HG03025 (cell line): ENCODE measurements around the gene ZNF821.
A peak's percentile ranks its signal among the peaks of the same experiment; 100 is the strongest.
"Not testable (repeated sequence)": the region's sequence is repeated elsewhere in the genome, so short reads cannot be mapped to it uniquely, and the experiment has no call there.

Source experiments
- ATAC-seq: cut with Tn5 transposase; IDR thresholded peaks from one replicate; pipeline ENCODE4 v1.9.1; 2021; ENCODE audit warnings: mild to moderate bottlenecking, moderate library complexity; ENCODE audit not compliant: unreplicated experiment, low FRiP score

The ZNF821 gene, protein sequence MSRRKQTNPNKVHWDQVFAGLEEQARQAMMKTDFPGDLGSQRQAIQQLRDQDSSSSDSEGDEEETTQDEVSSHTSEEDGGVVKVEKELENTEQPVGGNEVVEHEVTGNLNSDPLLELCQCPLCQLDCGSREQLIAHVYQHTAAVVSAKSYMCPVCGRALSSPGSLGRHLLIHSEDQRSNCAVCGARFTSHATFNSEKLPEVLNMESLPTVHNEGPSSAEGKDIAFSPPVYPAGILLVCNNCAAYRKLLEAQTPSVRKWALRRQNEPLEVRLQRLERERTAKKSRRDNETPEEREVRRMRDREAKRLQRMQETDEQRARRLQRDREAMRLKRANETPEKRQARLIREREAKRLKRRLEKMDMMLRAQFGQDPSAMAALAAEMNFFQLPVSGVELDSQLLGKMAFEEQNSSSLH

DNA sequence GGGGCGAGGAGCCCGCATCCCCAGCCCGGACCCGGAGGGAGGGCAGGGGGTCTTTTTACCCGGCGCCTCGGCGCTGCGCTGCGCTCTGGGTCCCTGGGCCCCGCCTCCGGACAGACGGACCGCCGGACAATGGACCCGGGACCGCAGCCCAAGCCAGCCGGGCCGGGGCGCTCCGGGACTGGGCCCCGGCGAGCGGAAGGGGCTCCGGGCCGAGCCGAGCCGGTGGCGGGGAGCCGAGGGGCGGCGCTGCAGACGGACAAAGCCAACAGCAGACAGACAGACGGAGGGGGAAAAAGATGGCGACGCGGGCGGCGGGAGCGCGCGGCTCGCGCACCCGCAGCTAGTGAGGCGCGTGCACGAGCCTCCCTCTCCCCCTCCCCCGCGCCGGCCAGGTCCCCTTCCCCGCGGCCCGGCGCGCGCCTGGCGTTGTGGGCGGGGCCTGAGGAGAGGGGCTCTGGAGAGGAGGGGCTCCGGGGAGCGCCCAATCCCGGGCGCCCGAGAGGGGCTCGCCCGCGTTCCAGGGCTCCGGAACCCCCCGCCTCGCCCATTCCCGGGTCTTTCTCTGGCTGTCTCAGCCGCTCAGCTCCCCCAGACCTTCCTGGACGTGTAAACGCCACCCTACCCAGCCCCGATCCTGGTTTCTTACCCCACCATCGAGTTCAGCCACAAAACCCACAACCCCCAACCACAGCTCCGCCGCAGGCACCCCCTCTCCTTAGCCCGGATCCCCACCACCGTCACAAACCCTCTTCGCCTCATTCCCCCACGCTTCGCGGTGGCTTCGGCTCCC lies at the start of gene ZNF821:
ZNF821 (minus strand) TSS at position 334 of the 790 bp plus-strand sequence. CDS start 4,236 bp downstream, outside the sequence.
- peak; percentile 46 for ATAC-seq

DNA sequence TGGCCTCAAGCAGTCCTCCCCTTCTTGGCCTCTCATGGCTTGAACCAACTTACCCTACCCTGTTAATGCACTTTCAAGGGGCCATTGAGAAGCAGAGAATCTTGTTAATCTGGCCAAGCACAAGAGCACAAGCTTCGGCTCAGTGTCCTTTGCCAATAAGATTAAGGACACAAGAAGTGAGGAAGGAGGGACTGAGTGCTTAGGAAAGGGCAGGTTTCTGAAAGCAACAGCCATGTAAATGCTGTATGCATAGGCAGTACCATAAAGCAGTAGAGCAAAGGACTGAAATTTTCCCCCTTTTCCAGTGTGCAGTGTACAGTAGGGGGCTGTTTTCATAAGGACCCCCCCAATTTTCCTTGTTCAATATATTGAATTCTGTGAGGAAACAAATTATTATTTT lies 49.0 kb upstream of the ZNF821 start:
- no peak for ATAC-seq

DNA sequence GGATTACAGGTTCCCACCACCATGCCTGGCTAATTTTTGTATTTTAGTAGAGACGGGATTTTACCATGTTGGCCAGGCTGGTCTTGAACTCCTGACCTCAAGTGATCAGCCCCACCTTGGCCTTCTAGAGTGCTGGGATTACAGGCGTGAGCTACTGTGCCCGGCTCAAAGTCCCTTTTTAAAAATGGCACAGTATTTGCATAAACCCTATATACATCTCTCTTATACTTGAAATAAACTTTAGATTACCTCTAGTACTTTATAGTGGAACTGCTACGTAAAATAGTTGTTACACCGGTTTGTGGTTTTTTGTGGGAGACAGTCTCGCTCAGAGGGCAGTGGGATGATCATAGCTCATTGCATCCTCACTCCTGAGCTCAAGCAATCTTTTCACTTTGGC lies 47.6 kb upstream of the ZNF821 start:
- ATAC-seq: no peak

DNA sequence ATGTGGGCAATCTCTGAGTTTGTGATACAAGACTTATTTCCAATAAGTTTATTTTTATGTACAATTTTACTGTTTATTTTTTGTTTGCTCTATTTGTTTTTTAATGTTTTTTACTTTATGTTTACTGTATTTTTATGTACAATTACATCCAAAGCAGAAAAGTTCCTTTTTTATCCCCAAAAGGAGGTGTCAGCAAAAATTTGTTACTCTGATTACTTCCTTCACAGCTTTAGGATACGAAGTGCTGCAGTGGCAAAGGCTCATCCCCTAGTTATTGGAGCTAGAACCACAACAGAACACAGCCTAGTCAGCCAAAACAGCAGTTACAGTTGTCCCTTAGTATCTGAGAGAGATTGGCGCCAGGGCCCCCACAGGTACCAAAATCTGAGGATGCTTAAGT lies 47.0 kb upstream of the ZNF821 start:
- ATAC-seq: no peak

DNA sequence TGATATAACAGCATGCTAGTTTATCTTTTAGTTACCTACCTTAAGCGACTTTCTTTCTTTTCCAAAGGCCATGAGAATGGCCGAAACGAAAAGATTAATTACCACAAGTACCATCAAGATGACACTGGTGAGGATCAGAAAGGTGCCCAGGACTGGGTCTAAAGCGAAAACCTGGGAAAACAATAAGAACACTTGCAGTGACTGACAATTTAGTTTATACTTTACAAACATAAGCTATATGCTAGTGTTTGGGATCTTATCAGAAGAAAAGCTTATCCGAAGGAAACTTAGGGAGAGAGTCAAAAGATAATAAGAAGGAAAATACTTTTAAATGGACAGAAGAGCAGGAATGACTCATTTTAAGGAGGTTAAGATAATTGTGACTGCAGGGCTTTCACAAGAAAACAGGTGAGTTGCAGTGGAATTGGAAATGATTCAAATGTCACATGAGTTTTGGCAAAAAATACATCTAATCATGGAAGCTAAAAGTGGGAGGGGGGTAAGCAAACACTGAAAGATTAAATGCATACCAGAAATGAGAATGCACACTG lies 46.1 kb upstream of the ZNF821 start:
- no peak for ATAC-seq

DNA sequence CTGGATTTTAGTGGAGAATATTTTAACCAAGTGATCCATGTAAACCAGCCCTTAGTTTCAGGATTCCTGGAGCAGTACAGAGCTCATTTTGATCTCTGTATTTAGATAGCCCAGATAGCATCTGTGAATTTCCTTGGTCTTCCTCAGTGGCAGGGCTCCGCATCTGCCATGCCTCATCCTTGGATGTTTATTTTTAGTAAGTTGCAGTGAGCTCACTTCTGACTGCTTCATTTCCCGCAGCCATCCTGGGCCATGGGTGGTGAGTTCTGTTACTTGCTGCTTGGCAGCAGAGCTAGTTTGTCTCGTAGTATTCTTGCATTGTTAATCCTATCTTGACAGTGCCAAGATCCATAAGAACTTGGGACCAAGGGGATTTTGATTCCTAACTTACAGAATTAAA lies 45.1 kb upstream of the ZNF821 start:
- ATAC-seq: no peak

DNA sequence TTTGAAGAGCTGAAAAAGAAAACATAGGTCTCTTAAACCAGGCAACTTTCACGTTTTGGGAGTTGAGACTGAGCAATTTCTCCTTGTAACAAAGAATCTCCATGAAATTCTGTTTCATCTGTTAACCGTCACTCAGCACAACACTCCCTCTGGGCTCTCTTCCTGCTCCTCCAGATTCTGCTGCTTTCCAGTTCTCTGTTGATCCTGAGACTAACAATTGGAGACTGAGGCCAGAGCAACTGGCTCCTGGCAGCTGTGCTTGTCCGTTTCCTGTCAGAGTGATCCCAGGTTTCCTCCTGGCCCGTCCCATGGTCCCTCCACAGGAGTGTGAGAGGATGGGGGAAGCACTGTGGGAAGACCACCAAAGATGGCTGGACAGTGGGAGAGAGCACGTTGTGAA lies 43.8 kb upstream of the ZNF821 start:
- no peak for ATAC-seq

DNA sequence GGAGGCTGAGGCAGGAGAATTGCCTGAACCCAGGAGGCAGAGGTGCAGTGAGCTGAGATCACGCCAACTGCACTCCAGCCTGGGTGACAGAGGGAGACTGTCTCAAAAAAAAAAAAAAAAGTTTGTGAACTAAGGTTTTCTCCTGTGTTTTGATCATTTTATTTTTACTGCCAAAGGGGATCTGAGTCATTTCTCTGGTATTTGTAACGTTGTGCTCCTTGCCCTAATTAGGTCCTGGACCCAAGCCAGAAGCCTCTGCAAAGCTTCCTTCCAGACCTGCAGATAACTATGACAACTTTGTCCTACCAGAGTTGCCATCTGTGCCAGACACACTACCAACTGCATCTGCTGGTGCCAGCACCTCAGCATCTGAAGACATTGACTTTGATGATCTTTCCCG lies 43.4 kb upstream of the ZNF821 start:
- no peak for ATAC-seq

GRCh38 chr16:71924710-71925109 lies 40.7 kb upstream of the ZNF821 start:
- ATAC-seq: no peak

DNA sequence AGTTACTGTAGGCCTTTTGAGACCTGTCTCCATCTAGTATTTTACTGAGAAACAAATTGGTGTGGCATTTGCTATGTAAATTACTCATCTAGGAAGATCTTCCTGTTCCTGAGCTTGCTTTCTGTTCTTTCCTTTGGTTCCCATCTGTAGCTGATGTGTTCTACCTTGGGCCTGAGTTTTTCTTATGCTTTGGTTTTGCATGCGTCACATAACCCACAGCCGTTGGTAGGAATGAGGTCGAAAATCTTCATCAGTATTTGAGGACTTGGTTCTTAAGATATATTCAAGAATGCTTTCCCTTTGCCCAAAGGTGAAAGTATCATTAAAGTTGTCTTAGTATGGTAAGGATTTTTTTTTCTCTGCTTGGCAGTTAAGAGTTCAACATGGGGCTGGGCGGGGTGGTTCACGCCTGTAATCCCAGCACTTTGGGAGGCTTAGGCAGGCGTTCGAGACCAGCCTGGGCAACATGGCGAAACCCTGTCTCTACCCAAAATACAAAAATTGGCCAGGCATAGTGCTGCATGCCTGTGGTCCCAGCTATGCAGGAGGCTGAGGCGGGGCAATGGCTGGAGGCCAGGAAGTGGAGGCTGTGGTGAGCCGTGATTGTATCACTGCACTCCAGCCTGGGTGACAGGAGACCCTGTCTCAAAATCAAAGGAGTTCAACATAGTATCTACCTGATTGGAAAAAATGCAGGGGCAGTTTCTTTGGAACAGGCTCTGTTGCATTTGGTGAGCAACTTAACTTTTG lies 40.1 kb upstream of the ZNF821 start:
- no peak for ATAC-seq

GRCh38 chr16:71920658-71921057 lies 36.7 kb upstream of the ZNF821 start:
- ATAC-seq: no peak

DNA sequence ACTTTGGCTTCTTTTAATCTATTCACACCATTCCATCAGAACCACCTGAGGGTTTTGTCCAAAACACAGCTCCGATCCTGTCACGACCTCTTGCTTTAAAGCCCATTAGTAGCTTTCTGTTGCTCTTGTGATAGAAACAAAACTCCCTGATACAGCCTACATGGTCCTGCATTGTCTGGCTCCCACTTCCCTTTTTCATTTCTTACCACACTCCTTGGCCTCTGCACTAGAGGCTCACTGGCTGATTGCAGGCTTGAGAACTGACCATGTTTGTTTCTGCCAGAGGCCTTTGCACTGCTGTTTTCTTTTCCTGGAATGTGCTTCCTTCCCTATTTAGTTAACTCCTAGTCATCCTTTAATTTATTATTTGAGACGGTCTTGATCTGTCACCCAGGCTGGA lies 35.1 kb upstream of the ZNF821 start:
- ATAC-seq: peak; percentile 89

- ATAC-seq: no peak
These were observed 33.9 kb upstream of the ZNF821 start for GRCh38 chr16:71917900-71918299.

GRCh38 chr16:71916397-71916920 lies 32.5 kb upstream of the ZNF821 start:
- no peak for ATAC-seq

- ATAC-seq: no peak
These were observed 31.4 kb upstream of the ZNF821 start for GRCh38 chr16:71915350-71915749.

DNA sequence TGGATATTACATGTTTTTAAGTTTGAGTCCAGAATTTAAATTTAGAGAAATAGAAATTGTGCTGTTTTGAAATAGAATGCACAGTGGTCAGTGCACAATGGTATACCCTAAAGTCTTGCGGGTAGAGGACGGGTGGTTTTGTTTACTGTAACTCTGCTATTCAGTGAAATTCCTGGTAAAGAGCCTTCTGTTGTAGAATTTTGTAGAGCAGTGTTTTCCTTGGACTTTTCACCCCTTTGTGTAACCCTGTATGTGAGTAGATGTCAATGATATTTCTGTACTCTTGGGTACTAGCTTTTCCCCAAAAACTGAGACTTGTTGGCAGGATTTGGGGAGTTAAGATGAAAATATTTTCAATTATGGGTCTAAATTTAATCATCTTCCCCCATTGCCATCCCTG lies 30.8 kb upstream of the ZNF821 start:
- no peak for ATAC-seq

- no peak for ATAC-seq
These were observed 28.7 kb upstream of the ZNF821 start for GRCh38 chr16:71912534-71913275.

DNA sequence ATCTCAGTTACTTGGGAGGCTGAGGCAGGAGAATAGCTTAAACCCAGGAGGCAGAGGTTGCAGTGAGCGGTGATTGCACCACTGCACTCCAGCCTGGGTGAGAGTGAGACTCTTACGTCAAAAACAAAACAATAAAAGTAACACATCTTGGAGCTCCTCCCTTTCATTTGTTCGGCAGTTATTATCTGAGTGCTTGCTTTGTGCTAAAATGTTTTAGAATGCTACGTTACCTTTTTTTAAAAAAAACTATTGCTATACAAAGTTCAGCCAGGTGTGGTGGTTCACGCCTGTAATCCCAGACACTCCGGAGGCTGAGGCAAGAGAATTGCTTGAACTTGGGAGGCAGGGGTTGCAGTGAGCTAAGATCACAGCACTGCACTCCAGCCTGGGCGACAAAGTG lies 27.1 kb upstream of the ZNF821 start:
- ATAC-seq: no peak

GRCh38 chr16:71905765-71906164 lies 21.8 kb upstream of the ZNF821 start:
- ATAC-seq: not testable (repeated sequence)

DNA sequence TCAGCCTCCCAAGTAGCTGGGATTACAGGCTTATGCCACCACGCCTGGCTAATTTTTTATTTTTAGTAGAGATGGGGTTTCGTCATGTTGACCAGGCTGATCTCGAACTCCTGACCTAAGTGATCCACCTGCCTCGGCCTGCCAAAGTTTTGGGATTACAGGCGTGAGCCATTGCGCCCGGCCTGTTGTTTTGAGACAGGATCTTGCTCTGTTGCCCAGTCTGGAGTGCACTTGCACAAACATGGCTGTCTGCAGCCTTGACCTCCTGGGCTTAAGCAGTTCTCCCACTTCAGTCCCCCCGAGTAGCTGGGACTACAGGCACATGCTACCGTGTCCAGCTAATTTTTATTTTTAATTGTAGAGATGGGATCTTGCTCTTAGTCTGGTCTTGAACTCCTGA lies 20.3 kb upstream of the ZNF821 start:
- ATAC-seq: no peak
